Measurements from ENCODE around the gene FH. TPM values are rescaled to one million over a fixed set of nuclear protein-coding genes. Genes with fewer than 3 reads are reported as not detected.

The FH gene
- total RNA-seq, 1 donor from 2014 or later: 55.9 TPM

DNA sequence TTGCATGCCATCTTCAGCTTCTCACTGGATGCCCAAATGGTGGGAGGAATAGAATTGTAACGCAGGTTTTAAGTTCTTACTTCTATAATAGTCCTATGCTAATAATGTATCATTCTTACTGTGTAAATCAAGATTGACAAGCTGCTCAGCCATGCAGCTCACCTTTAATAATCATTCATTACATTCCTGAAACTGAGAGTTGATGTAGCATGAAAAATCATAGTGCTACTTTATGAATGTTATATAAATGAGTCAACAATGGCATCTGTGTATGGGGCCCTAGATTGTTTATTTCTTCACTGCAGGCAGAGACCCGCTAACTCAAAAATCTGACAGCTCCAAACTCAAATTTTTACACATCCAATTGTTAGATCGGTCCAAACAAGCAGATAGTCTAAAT is 34.4 kb downstream of the FH start:
- H3K36me3 Mint-ChIP-seq (ENCODE audit: low read depth, unreplicated experiment): peaks cover 4% of the 10 kb centered on the region
- DNase-seq (ENCODE audit: low spot score): no peak
- H3K9me3 Mint-ChIP-seq (ENCODE audit: unreplicated experiment): no peaks in the 10 kb centered on the region
- H3K27me3 Mint-ChIP-seq (ENCODE audit: unreplicated experiment): peaks cover 1% of the 10 kb centered on the region
- H3K27ac Mint-ChIP-seq (ENCODE audit: unreplicated experiment): no peak overlapping the region
- H3K4me1 Mint-ChIP-seq (ENCODE audit: unreplicated experiment): no peaks in the 10 kb centered on the region
- no peak overlapping the region for H3K4me3 Mint-ChIP-seq (ENCODE audit: unreplicated experiment)
- TF ChIP-seq, protein P1, sequence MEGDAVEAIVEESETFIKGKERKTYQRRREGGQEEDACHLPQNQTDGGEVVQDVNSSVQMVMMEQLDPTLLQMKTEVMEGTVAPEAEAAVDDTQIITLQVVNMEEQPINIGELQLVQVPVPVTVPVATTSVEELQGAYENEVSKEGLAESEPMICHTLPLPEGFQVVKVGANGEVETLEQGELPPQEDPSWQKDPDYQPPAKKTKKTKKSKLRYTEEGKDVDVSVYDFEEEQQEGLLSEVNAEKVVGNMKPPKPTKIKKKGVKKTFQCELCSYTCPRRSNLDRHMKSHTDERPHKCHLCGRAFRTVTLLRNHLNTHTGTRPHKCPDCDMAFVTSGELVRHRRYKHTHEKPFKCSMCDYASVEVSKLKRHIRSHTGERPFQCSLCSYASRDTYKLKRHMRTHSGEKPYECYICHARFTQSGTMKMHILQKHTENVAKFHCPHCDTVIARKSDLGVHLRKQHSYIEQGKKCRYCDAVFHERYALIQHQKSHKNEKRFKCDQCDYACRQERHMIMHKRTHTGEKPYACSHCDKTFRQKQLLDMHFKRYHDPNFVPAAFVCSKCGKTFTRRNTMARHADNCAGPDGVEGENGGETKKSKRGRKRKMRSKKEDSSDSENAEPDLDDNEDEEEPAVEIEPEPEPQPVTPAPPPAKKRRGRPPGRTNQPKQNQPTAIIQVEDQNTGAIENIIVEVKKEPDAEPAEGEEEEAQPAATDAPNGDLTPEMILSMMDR (IDR thresholded peaks at IDR 0.05; ENCODE audit: unreplicated experiment): no peak

GRCh38 chr1:241482761-241483250 is 36.7 kb downstream of the FH start:
- no peaks in the 10 kb centered on the region for H3K4me1 Mint-ChIP-seq (ENCODE audit: unreplicated experiment)
- no peak overlapping the region for H3K27ac Mint-ChIP-seq (ENCODE audit: unreplicated experiment)
- DNase-seq (ENCODE audit: low spot score): no peak
- no peak overlapping the region for H3K4me3 Mint-ChIP-seq (ENCODE audit: unreplicated experiment)
- TF ChIP-seq, protein P1 (IDR thresholded peaks at IDR 0.05; ENCODE audit: unreplicated experiment): no peak
- no peaks in the 10 kb centered on the region for H3K9me3 Mint-ChIP-seq (ENCODE audit: unreplicated experiment)
- H3K27me3 Mint-ChIP-seq (ENCODE audit: unreplicated experiment): peaks cover 1% of the 10 kb centered on the region
- H3K36me3 Mint-ChIP-seq (ENCODE audit: low read depth, unreplicated experiment): peaks cover 4% of the 10 kb centered on the region

- no peaks in the 10 kb centered on the region for H3K9me3 Mint-ChIP-seq (ENCODE audit: unreplicated experiment)
- peaks cover 1% of the 10 kb centered on the region for H3K27me3 Mint-ChIP-seq (ENCODE audit: unreplicated experiment)
- H3K27ac Mint-ChIP-seq (ENCODE audit: unreplicated experiment): no peak overlapping the region
- TF ChIP-seq, protein P1 (IDR thresholded peaks at IDR 0.05; ENCODE audit: unreplicated experiment): no peak
- H3K36me3 Mint-ChIP-seq (ENCODE audit: low read depth, unreplicated experiment): no peaks in the 10 kb centered on the region
- DNase-seq (ENCODE audit: low spot score): no peak
- no peaks in the 10 kb centered on the region for H3K4me1 Mint-ChIP-seq (ENCODE audit: unreplicated experiment)
- no peak overlapping the region for H3K4me3 Mint-ChIP-seq (ENCODE audit: unreplicated experiment)
Observed at GRCh38 chr1:241479294-241479693, 40.3 kb downstream of the FH start.

DNA sequence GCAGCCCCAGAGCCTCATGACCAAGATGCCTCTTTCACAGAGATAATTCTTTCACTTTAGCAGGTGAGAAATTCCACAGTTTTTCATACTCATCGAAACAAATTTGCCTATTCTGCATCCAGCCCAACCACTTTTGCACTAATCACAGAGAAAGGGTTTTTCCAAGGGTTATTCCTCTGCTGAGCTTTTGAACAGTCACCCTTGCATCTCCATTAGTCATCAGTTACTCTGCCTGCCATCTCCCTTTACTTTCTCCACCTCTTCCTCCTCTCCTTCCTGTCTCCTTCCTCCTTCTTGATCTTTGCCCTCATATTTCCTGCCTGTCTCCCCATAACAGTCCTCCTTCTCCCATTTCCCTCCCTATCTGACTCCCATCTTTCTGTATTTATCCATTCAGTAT is 43.9 kb downstream of the FH start:
- DNase-seq (ENCODE audit: low spot score): no peak
- Mint-ChIP-seq H3K4me1 (ENCODE audit: unreplicated experiment) (no peaks in the 10 kb centered on the region), H3K9me3 (ENCODE audit: unreplicated experiment) (no peaks in the 10 kb centered on the region), H3K27me3 (ENCODE audit: unreplicated experiment) (no peaks in the 10 kb centered on the region), H3K36me3 (ENCODE audit: low read depth, unreplicated experiment) (no peaks in the 10 kb centered on the region), H3K4me3 (ENCODE audit: unreplicated experiment) (no peak overlapping the region), H3K27ac (ENCODE audit: unreplicated experiment) (no peak overlapping the region)
- TF ChIP-seq, protein P1 (IDR thresholded peaks at IDR 0.05; ENCODE audit: unreplicated experiment): no peak

DNA sequence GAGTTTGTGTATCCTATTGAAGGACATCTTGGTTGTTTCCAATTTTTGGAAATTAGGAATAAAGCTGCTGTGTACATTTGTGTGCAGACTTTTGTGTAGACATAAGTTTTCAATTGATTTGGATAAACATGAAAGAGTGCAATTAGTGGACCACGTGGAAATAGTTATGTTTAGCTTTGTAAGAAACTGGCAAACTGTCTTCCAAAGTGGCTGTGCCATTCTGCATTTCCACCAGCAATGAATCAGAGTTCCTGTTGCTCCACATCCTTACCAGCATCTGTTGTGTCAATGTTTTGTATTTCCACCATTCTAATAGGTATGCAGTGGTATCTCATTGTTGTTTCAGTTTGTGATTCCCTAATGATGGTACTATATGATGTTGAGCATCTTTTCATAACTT is 46.5 kb downstream of the FH start:
- Mint-ChIP-seq H3K4me1 (ENCODE audit: unreplicated experiment) (no peaks in the 10 kb centered on the region), H3K4me3 (ENCODE audit: unreplicated experiment) (no peak overlapping the region), H3K36me3 (ENCODE audit: low read depth, unreplicated experiment) (no peaks in the 10 kb centered on the region), H3K9me3 (ENCODE audit: unreplicated experiment) (no peaks in the 10 kb centered on the region), H3K27ac (ENCODE audit: unreplicated experiment) (no peak overlapping the region), H3K27me3 (ENCODE audit: unreplicated experiment) (no peaks in the 10 kb centered on the region)
- DNase-seq (ENCODE audit: low spot score): no peak
- TF ChIP-seq, protein P1 (IDR thresholded peaks at IDR 0.05; ENCODE audit: unreplicated experiment): no peak
